ENCODE results near the gene KRT10. TPM values are rescaled to one million over a fixed set of nuclear protein-coding genes. Genes with fewer than 3 reads are reported as not detected.

KRT10 gene
- total and polyA plus RNA-seq, 2 experiments from 2014 or later, result 9.6 to 123 TPM

DNA sequence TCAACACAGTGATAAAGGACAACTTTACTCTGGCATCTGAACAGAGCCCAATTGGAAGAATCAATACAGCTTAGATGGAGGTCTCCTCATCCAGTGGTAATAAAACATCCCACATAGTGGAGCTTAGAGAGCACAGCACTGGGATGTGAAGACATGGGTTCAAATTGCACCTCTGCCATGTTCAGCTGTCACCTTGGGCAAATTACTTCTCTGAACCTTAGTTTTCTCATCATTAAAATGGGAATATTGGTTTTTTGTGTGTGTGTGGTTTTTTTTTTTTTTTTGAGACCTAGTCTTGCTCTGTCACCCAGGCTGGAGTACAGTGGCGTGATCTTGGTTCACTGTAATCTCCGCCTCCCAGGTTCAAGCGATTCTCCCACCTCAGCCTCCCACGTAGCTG, 13.6 kb upstream of the KRT10 start:
- Histone ChIP-seq H2AFZ (no peak overlapping the region), H3K79me2 (replicated peaks; ENCODE audit: insufficient read depth) (no peaks in the 10 kb centered on the region), H3K9me2 (ENCODE audit: insufficient read depth) (no peaks in the 10 kb centered on the region), H3K4me3 (no peak overlapping the region), H3K27ac (ENCODE audit: low read depth) (no peak overlapping the region), H3K27me3 (ENCODE audit: insufficient read depth) (peaks cover 95% of the 10 kb centered on the region), H3K4me1 (ENCODE audit: insufficient read depth) (peaks cover 6% of the 10 kb centered on the region; the same call in 1 of the 2 replicates), H3K4me2 (no peak overlapping the region), H3F3A (replicated peaks; ENCODE audit: low read depth) (no peaks in the 10 kb centered on the region), H3K36me3 (ENCODE audit: insufficient read depth) (no peaks in the 10 kb centered on the region; the same call in 1 of the 2 replicates), H4K20me1 (replicated peaks; ENCODE audit: insufficient read depth) (peaks cover 29% of the 10 kb centered on the region)
- no peak for TF ChIP-seq EZH2 (IDR thresholded peaks at IDR 0.05; ENCODE audit: low read depth, unreplicated experiment)
- no peak for TF ChIP-seq CTCF (conservative IDR thresholded peaks at IDR 0.05; ENCODE audit: low read depth in 2 of 2)
- no peak for TF ChIP-seq JUNB (IDR thresholded peaks at IDR 0.05; ENCODE audit: unreplicated experiment)
- no peak for TF ChIP-seq EZH2phosphoT487 (IDR thresholded peaks at IDR 0.05; ENCODE audit: unreplicated experiment)
- TF ChIP-seq REST (IDR thresholded peaks at IDR 0.05; ENCODE audit: unreplicated experiment), result no peak
- TF ChIP-seq ZNF114 (CRISPR knock-in tag; IDR thresholded peaks at IDR 0.05), result no peak
- no peak for TF ChIP-seq POLR2AphosphoS5 (IDR thresholded peaks at IDR 0.05; ENCODE audit: low read depth)
- TF ChIP-seq, protein P1, sequence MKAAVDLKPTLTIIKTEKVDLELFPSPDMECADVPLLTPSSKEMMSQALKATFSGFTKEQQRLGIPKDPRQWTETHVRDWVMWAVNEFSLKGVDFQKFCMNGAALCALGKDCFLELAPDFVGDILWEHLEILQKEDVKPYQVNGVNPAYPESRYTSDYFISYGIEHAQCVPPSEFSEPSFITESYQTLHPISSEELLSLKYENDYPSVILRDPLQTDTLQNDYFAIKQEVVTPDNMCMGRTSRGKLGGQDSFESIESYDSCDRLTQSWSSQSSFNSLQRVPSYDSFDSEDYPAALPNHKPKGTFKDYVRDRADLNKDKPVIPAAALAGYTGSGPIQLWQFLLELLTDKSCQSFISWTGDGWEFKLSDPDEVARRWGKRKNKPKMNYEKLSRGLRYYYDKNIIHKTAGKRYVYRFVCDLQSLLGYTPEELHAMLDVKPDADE (IDR thresholded peaks at IDR 0.05), result no peak
- TF ChIP-seq ZNF331 (CRISPR knock-in tag; IDR thresholded peaks at IDR 0.05; ENCODE audit: low read depth), result no peak
- no peak for TF ChIP-seq STAT1 (IDR thresholded peaks at IDR 0.05; ENCODE audit: unreplicated experiment)
- no peak for TF ChIP-seq NANOG (IDR thresholded peaks at IDR 0.05; ENCODE audit: borderline replicate concordance)
- TF ChIP-seq, protein P2, sequence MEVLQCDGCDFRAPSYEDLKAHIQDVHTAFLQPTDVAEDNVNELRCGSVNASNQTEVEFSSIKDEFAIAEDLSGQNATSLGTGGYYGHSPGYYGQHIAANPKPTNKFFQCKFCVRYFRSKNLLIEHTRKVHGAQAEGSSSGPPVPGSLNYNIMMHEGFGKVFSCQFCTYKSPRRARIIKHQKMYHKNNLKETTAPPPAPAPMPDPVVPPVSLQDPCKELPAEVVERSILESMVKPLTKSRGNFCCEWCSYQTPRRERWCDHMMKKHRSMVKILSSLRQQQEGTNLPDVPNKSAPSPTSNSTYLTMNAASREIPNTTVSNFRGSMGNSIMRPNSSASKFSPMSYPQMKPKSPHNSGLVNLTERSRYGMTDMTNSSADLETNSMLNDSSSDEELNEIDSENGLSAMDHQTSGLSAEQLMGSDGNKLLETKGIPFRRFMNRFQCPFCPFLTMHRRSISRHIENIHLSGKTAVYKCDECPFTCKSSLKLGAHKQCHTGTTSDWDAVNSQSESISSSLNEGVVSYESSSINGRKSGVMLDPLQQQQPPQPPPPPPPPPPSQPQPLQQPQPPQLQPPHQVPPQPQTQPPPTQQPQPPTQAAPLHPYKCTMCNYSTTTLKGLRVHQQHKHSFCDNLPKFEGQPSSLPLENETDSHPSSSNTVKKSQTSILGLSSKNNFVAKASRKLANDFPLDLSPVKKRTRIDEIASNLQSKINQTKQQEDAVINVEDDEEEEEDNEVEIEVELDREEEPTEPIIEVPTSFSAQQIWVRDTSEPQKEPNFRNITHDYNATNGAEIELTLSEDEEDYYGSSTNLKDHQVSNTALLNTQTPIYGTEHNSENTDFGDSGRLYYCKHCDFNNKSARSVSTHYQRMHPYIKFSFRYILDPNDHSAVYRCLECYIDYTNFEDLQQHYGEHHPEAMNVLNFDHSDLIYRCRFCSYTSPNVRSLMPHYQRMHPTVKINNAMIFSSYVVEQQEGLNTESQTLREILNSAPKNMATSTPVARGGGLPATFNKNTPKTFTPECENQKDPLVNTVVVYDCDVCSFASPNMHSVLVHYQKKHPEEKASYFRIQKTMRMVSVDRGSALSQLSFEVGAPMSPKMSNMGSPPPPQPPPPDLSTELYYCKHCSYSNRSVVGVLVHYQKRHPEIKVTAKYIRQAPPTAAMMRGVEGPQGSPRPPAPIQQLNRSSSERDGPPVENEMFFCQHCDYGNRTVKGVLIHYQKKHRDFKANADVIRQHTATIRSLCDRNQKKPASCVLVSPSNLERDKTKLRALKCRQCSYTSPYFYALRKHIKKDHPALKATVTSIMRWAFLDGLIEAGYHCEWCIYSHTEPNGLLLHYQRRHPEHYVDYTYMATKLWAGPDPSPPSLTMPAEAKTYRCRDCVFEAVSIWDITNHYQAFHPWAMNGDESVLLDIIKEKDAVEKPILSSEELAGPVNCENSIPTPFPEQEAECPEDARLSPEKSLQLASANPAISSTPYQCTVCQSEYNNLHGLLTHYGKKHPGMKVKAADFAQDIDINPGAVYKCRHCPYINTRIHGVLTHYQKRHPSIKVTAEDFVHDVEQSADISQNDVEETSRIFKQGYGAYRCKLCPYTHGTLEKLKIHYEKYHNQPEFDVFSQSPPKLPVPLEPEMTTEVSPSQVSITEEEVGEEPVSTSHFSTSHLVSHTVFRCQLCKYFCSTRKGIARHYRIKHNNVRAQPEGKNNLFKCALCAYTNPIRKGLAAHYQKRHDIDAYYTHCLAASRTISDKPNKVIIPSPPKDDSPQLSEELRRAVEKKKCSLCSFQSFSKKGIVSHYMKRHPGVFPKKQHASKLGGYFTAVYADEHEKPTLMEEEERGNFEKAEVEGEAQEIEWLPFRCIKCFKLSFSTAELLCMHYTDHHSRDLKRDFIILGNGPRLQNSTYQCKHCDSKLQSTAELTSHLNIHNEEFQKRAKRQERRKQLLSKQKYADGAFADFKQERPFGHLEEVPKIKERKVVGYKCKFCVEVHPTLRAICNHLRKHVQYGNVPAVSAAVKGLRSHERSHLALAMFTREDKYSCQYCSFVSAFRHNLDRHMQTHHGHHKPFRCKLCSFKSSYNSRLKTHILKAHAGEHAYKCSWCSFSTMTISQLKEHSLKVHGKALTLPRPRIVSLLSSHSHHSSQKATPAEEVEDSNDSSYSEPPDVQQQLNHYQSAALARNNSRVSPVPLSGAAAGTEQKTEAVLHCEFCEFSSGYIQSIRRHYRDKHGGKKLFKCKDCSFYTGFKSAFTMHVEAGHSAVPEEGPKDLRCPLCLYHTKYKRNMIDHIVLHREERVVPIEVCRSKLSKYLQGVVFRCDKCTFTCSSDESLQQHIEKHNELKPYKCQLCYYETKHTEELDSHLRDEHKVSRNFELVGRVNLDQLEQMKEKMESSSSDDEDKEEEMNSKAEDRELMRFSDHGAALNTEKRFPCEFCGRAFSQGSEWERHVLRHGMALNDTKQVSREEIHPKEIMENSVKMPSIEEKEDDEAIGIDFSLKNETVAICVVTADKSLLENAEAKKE (CRISPR knock-in tag; IDR thresholded peaks at IDR 0.05), result no peak
- no peak for TF ChIP-seq CREB1 (CRISPR knock-in tag; IDR thresholded peaks at IDR 0.05; ENCODE audit: low read depth)
- Mint-ChIP-seq H3K4me1 (peaks cover 9% of the 10 kb centered on the region), H3K27me3 (ENCODE audit: insufficient read depth, low read depth, poor library complexity) (peaks cover 26% of the 10 kb centered on the region), H3K9me3 (no peaks in the 10 kb centered on the region), H3K27ac (no peak overlapping the region), H3K36me3 (ENCODE audit: low read depth) (peaks cover 5% of the 10 kb centered on the region; the same call in 2 of the 3 replicates), H3K4me3 (no peak overlapping the region)
- DNase-seq (ENCODE audit: low spot score) (no peak), ATAC-seq (no peak)
